NT2/D1 (cell line): ENCODE results near the gene FAHD1.

Experiments
- DNase-seq: peaks from one replicate; pipeline ENCODE4 v3.0.0-alpha.2; 2011; ENCODE audit warnings: low read depth, low spot score
- H3K27me3 ChIP-seq: 2 replicates; pipeline ENCODE4 v1.6.0; 2011; ENCODE audit warnings: mild to moderate bottlenecking; ENCODE audit not compliant: insufficient read length, insufficient read depth
- H3K36me3 ChIP-seq: 2 replicates; pipeline ENCODE4 v1.6.1; 2011; ENCODE audit warnings: mild to moderate bottlenecking, low read length, mixed read lengths; ENCODE audit not compliant: insufficient read depth, insufficient read length
- H3K4me1 ChIP-seq: 2 replicates; pipeline ENCODE4 v1.5.1; 2011; ENCODE audit not compliant: insufficient read depth, insufficient read length
- H3K4me3 ChIP-seq: 2 replicates; pipeline ENCODE4 v1.5.1; 2011; ENCODE audit warnings: low read depth; ENCODE audit not compliant: insufficient read length
- H3K9ac ChIP-seq: 2 replicates; pipeline ENCODE4 v1.6.0; 2011; ENCODE audit warnings: low read depth; ENCODE audit not compliant: insufficient read length
- H3K9me3 ChIP-seq: 2 replicates; pipeline ENCODE4 v1.5.1; 2011; ENCODE audit warnings: mild to moderate bottlenecking, low read length; ENCODE audit not compliant: insufficient read depth
- SUZ12 ChIP-seq: IDR thresholded peaks from 2 replicates; pipeline ENCODE4 v1.6.1; 2011; ENCODE audit not compliant: insufficient read length, insufficient read depth; ENCODE audit errors: extremely low read depth
- YY1 ChIP-seq: IDR thresholded peaks from 2 replicates; pipeline ENCODE4 v1.6.1; 2011; ENCODE audit not compliant: insufficient read length, insufficient read depth
- ZNF274 ChIP-seq: IDR thresholded peaks from 2 replicates; pipeline ENCODE4 v1.6.1; 2011; ENCODE audit warnings: mild to moderate bottlenecking, low read depth, low read length

Gene FAHD1

DNA sequence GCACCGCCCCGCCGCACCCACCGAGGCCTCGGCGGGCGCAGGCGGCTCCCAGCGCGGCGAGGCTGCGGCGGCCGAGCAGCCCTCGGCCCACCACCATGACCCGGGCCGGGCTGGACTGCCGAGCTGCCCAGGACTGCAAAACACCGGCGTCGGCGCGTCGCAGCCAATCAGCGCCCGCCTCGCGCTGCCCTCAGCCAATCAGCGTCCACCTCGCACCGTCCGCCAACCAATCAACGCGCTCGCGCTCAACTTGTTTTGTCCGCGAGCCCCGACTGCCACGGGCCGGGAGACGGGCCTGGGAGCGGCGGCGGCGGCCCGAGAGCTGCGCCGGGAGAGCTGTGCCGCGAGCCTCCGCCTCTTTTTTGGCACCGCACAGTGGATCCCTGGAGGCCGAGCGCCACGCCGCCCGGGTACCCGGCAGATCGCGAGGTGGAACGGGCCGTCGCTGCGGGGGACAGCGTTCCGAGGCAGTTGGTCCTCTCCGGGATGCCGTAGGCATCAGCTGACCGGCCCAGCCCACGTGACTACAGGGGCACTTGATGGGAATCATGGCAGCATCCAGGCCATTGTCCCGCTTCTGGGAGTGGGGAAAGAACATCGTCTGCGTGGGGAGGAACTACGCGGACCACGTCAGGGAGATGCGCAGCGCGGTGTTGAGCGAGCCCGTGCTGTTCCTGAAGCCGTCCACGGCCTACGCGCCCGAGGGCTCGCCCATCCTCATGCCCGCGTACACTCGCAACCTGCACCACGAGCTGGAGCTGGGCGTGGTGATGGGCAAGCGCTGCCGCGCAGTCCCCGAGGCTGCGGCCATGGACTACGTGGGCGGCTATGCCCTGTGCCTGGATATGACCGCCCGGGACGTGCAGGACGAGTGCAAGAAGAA, at the start of gene FAHD1, which contains the start of gene HAGH:
Gene FAHD1 (plus strand): TSS at position 516 of the 883 bp plus-strand sequence. CDS start 33 bp downstream, at position 549.
Gene HAGH (minus strand): TSS at position 135 of the 883 bp plus-strand sequence. CDS start 38 bp downstream, at position 97.
- Histone ChIP-seq H3K4me1 (peaks cover 2% of the 10 kb centered on the region), H3K9me3 (no peaks in the 10 kb centered on the region), H3K9ac (peak within 1 kb of the TSS; percentile 99), H3K27me3 (peaks cover 12% of the 10 kb centered on the region), H3K4me3 (peak within 1 kb of the TSS; percentile 100), H3K36me3 (peaks cover 26% of the 10 kb centered on the region)
- TF ChIP-seq ZNF274 (no peak), SUZ12 (no peak), YY1 (peak; percentile 86)
- peak; percentile 90 for DNase-seq

DNA sequence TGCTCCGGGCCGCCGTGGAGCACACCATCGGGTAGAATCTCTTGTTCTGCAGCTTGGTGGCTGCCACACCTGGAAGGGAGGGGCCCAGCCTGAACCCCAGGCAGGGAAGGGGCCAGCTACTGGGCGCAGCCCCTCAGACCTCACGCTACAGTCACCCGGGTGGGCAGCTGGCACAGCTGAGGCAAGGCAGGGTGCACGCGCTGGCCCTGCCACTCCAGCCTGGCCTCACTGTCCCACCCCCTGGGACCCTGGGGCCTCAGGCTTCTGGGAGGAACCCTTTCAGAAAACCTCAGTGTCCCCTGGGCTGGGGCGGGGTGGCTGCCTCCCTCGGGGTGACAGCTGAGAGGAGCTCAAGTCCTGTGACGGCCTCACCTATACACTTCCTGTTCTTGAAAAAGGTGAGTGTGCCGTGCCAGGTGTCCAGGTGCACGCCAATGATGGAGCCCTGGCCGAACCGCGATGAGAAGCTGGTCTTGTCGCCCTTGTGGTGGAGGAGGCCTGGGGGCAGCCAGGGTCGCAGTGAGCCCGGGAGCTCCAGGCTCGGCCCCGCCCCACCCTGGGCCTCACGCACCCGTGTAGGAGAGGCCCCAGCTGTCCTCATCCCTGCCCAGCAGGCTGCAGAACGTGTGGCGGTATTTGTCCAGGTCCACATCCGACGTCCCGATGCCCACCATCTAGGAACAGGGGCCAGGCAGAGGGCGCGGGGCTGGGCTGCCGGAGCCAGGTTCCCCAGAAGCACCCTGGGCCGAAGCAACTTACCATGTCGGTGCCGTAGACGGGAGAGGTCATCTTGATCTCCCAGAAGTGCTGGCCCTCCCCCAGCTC, 49.4 kb upstream of the FAHD1 start:
- H3K9ac ChIP-seq, result peak overlapping the region; percentile 42
- TF ChIP-seq SUZ12, result no peak
- no peak for TF ChIP-seq YY1
- no peak for TF ChIP-seq ZNF274
- no peak for DNase-seq

DNA sequence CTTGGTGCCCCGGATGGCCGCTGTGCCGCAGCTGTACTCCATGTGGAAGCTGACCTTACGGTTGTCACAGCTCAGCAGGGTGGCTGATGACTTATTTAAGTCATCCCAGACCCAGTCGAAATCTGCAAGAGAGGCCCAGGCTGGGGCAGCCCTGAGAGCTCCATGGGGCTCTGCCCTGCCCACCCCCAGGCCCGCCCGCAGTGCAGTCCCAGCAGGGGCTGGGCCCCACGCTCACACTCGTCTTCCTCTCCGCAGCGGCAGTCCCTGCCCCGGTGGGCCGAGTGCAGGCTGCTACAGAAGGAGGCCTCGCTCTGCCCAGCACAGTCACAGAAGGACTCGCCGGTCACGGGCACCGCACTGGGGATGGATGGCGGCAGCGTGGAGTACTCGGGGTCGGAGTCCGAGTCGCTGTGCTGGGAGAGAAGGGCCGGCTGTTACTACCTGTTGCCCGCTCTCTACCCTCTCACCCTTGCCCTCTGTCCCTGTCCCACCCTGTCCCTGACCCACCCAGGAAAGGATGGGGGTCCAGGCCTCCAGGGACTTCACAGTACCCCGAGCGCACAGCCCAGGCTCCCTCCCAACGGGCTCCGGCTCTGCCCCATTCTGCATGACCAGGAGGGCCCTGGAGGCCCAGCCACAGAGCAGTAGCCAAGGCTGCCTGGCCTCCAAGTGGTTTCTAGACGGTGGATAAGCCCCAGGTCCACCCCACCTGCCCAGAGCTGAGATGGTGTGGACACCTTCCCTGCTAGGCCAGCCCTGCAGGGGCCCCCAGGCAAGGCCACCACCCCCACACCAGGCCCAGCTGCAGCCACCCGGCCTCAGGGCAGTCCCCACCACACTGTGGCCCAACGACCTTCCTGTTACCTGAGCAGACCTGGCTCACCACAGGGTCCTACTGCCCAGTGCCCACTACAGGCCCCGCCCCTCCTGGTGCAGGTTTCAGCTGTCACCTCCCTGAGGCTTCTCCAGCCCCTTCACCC, 48.5 kb upstream of the FAHD1 start:
- peaks cover 30% of the 10 kb centered on the region for H3K4me1 ChIP-seq
- H3K9ac ChIP-seq, result peak overlapping the region; percentile 42
- no peak overlapping the region for H3K4me3 ChIP-seq
- H3K36me3 ChIP-seq, result peaks cover 72% of the 10 kb centered on the region
- no peaks in the 10 kb centered on the region for H3K9me3 ChIP-seq
- DNase-seq, result no peak
- TF ChIP-seq ZNF274, result no peak
- TF ChIP-seq SUZ12, result no peak
- no peak for TF ChIP-seq YY1
- no peaks in the 10 kb centered on the region for H3K27me3 ChIP-seq

More for the DNA sequence above, 49.4 kb upstream of the FAHD1 start:
- Histone ChIP-seq H3K9me3 (no peaks in the 10 kb centered on the region), H3K27me3 (no peaks in the 10 kb centered on the region), H3K4me3 (no peak overlapping the region), H3K4me1 (peaks cover 30% of the 10 kb centered on the region), H3K36me3 (peaks cover 73% of the 10 kb centered on the region)

DNA sequence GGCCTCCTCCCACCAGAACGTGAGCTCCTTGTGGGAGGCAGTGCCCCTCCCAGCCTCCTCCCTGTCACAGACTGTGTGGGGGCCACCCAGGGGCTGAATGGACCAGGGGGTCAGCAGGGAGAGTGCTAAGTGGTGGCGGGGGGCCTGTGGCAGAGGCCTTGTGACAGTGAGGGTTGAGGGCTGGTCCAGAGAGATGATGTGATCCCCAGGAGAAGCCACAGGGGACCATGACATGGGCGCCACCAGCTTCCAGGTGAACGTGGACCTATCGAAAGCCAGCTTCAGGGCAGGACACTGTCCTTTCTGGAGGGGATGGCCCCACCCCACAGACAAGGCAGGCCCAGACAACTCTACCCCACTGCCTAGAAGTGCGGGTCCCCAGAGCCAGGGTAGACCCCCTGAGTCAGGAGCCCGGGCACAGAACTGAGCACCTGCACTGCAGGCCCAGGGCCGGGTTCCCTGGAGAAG, 47.7 kb upstream of the FAHD1 start:
- Histone ChIP-seq H3K4me3 (no peak overlapping the region), H3K9ac (peak overlapping the region; percentile 16), H3K9me3 (no peaks in the 10 kb centered on the region), H3K4me1 (peaks cover 24% of the 10 kb centered on the region), H3K27me3 (no peaks in the 10 kb centered on the region), H3K36me3 (peaks cover 72% of the 10 kb centered on the region)
- TF ChIP-seq SUZ12 (no peak), YY1 (no peak), ZNF274 (no peak)
- DNase-seq, result no peak

DNA sequence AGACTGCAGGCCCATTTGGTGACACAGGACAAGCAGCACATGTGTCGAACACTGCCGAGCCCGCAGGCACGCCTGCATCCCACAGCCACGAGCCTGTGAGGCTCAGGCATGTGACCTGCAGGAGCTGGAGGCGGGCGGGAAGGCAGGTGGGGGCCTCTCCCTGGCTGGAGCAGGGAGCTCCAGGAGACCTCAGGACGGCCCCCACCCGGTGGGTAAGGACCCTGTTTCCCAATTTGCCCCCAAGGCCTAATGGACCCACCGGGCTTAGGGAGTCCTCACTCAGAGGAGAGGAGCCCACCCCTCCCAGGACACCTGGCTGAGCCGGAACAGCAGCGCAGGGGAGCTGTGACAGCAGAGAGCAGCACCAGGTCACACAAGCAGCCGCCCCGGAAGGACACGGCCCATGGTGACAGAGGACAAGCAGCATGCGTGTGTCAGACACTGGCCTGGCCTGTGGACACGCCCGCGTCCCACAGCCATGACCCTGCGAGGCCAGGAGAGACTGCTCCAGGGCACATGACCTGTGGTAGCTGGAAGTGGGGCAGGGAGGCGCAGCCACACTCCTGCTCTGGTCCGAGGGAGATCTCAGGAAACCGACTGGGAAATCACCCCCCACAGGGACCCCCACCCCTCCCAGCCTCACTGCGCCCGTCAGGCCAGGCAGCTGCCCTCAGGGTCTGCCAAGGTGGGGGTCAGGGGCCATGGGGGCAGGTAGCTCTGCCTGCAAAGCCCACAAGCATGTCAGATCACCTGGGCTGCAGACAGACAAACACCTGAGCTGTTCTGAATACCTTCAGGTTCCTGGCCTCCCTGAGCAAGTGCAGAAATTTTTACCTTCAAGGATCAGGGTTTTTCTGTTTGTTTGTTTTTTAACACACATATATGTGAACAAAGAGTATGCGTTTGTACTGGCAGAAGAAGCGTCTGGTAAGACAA, 47.0 kb upstream of the FAHD1 start:
- H3K9ac ChIP-seq, result peak overlapping the region; percentile 28
- peaks cover 70% of the 10 kb centered on the region for H3K36me3 ChIP-seq
- peaks cover 20% of the 10 kb centered on the region for H3K4me1 ChIP-seq
- no peaks in the 10 kb centered on the region for H3K9me3 ChIP-seq
- H3K4me3 ChIP-seq, result no peak overlapping the region
- no peaks in the 10 kb centered on the region for H3K27me3 ChIP-seq
- TF ChIP-seq ZNF274 (no peak), YY1 (no peak), SUZ12 (no peak)
- no peak for DNase-seq
